ENCODE data around the gene SSBP3.

The SSBP3 gene

GRCh38 chr1:54409156-54410142, 3.3 kb upstream of the SSBP3 start:
- DNase-seq (ENCODE audit: low spot score) = no peak

GRCh38 chr1:54408147-54409066, 2.2 kb upstream of the SSBP3 start:
- DNase-seq (ENCODE audit: low spot score) = peak; percentile 88

- DNase-seq (ENCODE audit: low spot score) = peak; percentile 90
Observed at GRCh38 chr1:54407404-54408146, 1.4 kb upstream of the SSBP3 start.

- no peak for DNase-seq (ENCODE audit: low spot score)
Observed at GRCh38 chr1:54407154-54407403, 885 bp upstream of the SSBP3 start.

GRCh38 chr1:54405898-54406293, 298 bp downstream of the SSBP3 start:
- DNase-seq (ENCODE audit: low spot score) = no peak

- peak; percentile 47 for DNase-seq (ENCODE audit: low spot score)
Observed at GRCh38 chr1:54404939-54405897, 976 bp downstream of the SSBP3 start.

- no peak for DNase-seq (ENCODE audit: low spot score)
Observed at GRCh38 chr1:54404263-54404662, 1.9 kb downstream of the SSBP3 start.

- peak; percentile 45 for DNase-seq (ENCODE audit: low spot score)
Observed at GRCh38 chr1:54403808-54404261, 2.4 kb downstream of the SSBP3 start.

- DNase-seq (ENCODE audit: low spot score) = no peak
Observed at GRCh38 chr1:54403405-54403804, 2.8 kb downstream of the SSBP3 start.

- no peak for DNase-seq (ENCODE audit: low spot score)
Observed at GRCh38 chr1:54402896-54403295, 3.3 kb downstream of the SSBP3 start.

GRCh38 chr1:54401799-54402198, 4.4 kb downstream of the SSBP3 start:
- no peak for DNase-seq (ENCODE audit: low spot score)

GRCh38 chr1:54400329-54400728, 5.9 kb downstream of the SSBP3 start:
- no peak for DNase-seq (ENCODE audit: low spot score)

- no peak for DNase-seq (ENCODE audit: low spot score)
Observed at GRCh38 chr1:54399765-54400164, 6.4 kb downstream of the SSBP3 start.

- no peak for DNase-seq (ENCODE audit: low spot score)
Observed at GRCh38 chr1:54398963-54399528, 7.1 kb downstream of the SSBP3 start.

- no peak for DNase-seq (ENCODE audit: low spot score)
Observed at GRCh38 chr1:54397980-54398379, 8.2 kb downstream of the SSBP3 start.

GRCh38 chr1:54397090-54397591, 9.1 kb downstream of the SSBP3 start:
- DNase-seq (ENCODE audit: low spot score) = no peak

- no peak for DNase-seq (ENCODE audit: low spot score)
Observed at GRCh38 chr1:54396261-54396933, 9.8 kb downstream of the SSBP3 start.

- no peak for DNase-seq (ENCODE audit: low spot score)
Observed at GRCh38 chr1:54395281-54395934, 10.8 kb downstream of the SSBP3 start.

GRCh38 chr1:54394104-54394503, 12.1 kb downstream of the SSBP3 start:
- no peak for DNase-seq (ENCODE audit: low spot score)

All from AG08395 (cell line).